ENCODE measurements around the gene C19orf12.

C19orf12 gene

GRCh38 chr19:29681422-29682235 is 33.4 kb downstream of the C19orf12 start:
- no peak for DNase-seq
- no peak for TF ChIP-seq EZH2phosphoT487 (IDR thresholded peaks at IDR 0.05; ENCODE audit: low read length)
- TF ChIP-seq CTCF (IDR thresholded peaks at IDR 0.05; ENCODE audit: low read length): no peak
- no peak for TF ChIP-seq EZH2 (optimal IDR thresholded peaks at IDR 0.05; ENCODE audit: low read depth, low read length)
- Histone ChIP-seq H3K27ac (ENCODE audit: low read length) (no peak overlapping the region), H3K79me2 (ENCODE audit: low read length) (no peaks in the 10 kb centered on the region), H2AFZ (ENCODE audit: low read length) (no peak overlapping the region), H4K20me1 (ENCODE audit: insufficient read depth, low read length) (no peaks in the 10 kb centered on the region), H3K9ac (ENCODE audit: low read length) (no peak overlapping the region), H3K27me3 (replicated peaks; ENCODE audit: insufficient read depth, low read length) (0 out of 2 replicates have a peak, but pooled peaks cover 3% of the 10 kb centered on the region), H3F3A (ENCODE audit: insufficient read depth, low read length) (no peaks in the 10 kb centered on the region), H3K9me3 (replicated peaks; ENCODE audit: insufficient read depth, low read length) (no peaks in the 10 kb centered on the region), H3K4me2 (ENCODE audit: low read depth, low read length) (no peak overlapping the region), H3K4me1 (ENCODE audit: low read length) (no peaks in the 10 kb centered on the region), H3K36me3 (replicated peaks; ENCODE audit: insufficient read depth, low read length) (no peaks in the 10 kb centered on the region), H3K9me2 (replicated peaks; ENCODE audit: insufficient read depth, low read length) (no peaks in the 10 kb centered on the region), H3K4me3 (ENCODE audit: low read length) (no peak overlapping the region)

- Histone ChIP-seq H3K9me2 (replicated peaks; ENCODE audit: insufficient read depth, low read length) (no peaks in the 10 kb centered on the region), H3K36me3 (replicated peaks; ENCODE audit: insufficient read depth, low read length) (no peaks in the 10 kb centered on the region), H3K27me3 (replicated peaks; ENCODE audit: insufficient read depth, low read length) (0 out of 2 replicates have a peak, but pooled peaks cover 3% of the 10 kb centered on the region), H4K20me1 (ENCODE audit: insufficient read depth, low read length) (no peaks in the 10 kb centered on the region), H3K9me3 (replicated peaks; ENCODE audit: insufficient read depth, low read length) (no peaks in the 10 kb centered on the region), H3K4me3 (ENCODE audit: low read length) (no peak overlapping the region), H3F3A (ENCODE audit: insufficient read depth, low read length) (no peaks in the 10 kb centered on the region), H3K4me1 (ENCODE audit: low read length) (no peaks in the 10 kb centered on the region), H2AFZ (ENCODE audit: low read length) (peak overlapping the region; percentile 42; the same call in 1 of the 2 replicates), H3K27ac (ENCODE audit: low read length) (no peak overlapping the region), H3K79me2 (ENCODE audit: low read length) (no peaks in the 10 kb centered on the region), H3K9ac (ENCODE audit: low read length) (no peak overlapping the region), H3K4me2 (ENCODE audit: low read depth, low read length) (no peak overlapping the region)
- TF ChIP-seq EZH2phosphoT487 (IDR thresholded peaks at IDR 0.05; ENCODE audit: low read length) (no peak), CTCF (IDR thresholded peaks at IDR 0.05; ENCODE audit: low read length) (no peak), EZH2 (optimal IDR thresholded peaks at IDR 0.05; ENCODE audit: low read depth, low read length) (no peak)
- DNase-seq: no peak
Observed at GRCh38 chr19:29680937-29681336, 34.1 kb downstream of the C19orf12 start.

GRCh38 chr19:29680447-29680846 is 34.6 kb downstream of the C19orf12 start:
- no peak overlapping the region for H3K4me2 ChIP-seq (ENCODE audit: low read depth, low read length)
- no peaks in the 10 kb centered on the region for H4K20me1 ChIP-seq (ENCODE audit: insufficient read depth, low read length)
- no peak overlapping the region for H3K9ac ChIP-seq (ENCODE audit: low read length)
- H3K9me3 ChIP-seq (replicated peaks; ENCODE audit: insufficient read depth, low read length): no peaks in the 10 kb centered on the region
- peak overlapping the region; percentile 42; the same call in 1 of the 2 replicates for H2AFZ ChIP-seq (ENCODE audit: low read length)
- no peak for DNase-seq
- H3K79me2 ChIP-seq (ENCODE audit: low read length): no peaks in the 10 kb centered on the region
- H3F3A ChIP-seq (ENCODE audit: insufficient read depth, low read length): no peaks in the 10 kb centered on the region
- no peaks in the 10 kb centered on the region for H3K36me3 ChIP-seq (replicated peaks; ENCODE audit: insufficient read depth, low read length)
- H3K4me3 ChIP-seq (ENCODE audit: low read length): no peak overlapping the region
- H3K27me3 ChIP-seq (replicated peaks; ENCODE audit: insufficient read depth, low read length): 0 out of 2 replicates have a peak, but pooled peaks cover 3% of the 10 kb centered on the region
- TF ChIP-seq EZH2phosphoT487 (IDR thresholded peaks at IDR 0.05; ENCODE audit: low read length) (no peak), CTCF (IDR thresholded peaks at IDR 0.05; ENCODE audit: low read length) (no peak), EZH2 (optimal IDR thresholded peaks at IDR 0.05; ENCODE audit: low read depth, low read length) (no peak)
- H3K4me1 ChIP-seq (ENCODE audit: low read length): no peaks in the 10 kb centered on the region
- no peak overlapping the region for H3K27ac ChIP-seq (ENCODE audit: low read length)
- H3K9me2 ChIP-seq (replicated peaks; ENCODE audit: insufficient read depth, low read length): no peaks in the 10 kb centered on the region
